ENCODE results near the gene CLNK.

CLNK gene

GRCh38 chr4:10584042-10584441 lies 100.5 kb downstream of the CLNK start:
- TF ChIP-seq SIN3A (IDR thresholded peaks at IDR 0.05; ENCODE audit: borderline replicate concordance, insufficient read depth, low read length) (no peak), TAF1 (IDR thresholded peaks at IDR 0.05; ENCODE audit: borderline replicate concordance, insufficient read depth, low read length) (no peak), REST (IDR thresholded peaks at IDR 0.05; ENCODE audit: insufficient read depth in 1 of 2, low read depth in 2 of 2, low read length in 2 of 2) (no peak), POLR2AphosphoS5 (IDR thresholded peaks at IDR 0.05; ENCODE audit: low read depth, low read length) (no peak), FOXP2 (optimal IDR thresholded peaks at IDR 0.05; ENCODE audit: borderline replicate concordance, extremely low read depth, extremely low read length, insufficient read depth) (no peak)

- TF ChIP-seq TAF1 (IDR thresholded peaks at IDR 0.05; ENCODE audit: borderline replicate concordance, insufficient read depth, low read length): no peak
These were observed 101.6 kb downstream of the CLNK start for GRCh38 chr4:10582951-10583350.

GRCh38 chr4:10582059-10582686 lies 102.4 kb downstream of the CLNK start:
- TF ChIP-seq FOXP2 (optimal IDR thresholded peaks at IDR 0.05; ENCODE audit: borderline replicate concordance, extremely low read depth, extremely low read length, insufficient read depth) (no peak), SIN3A (IDR thresholded peaks at IDR 0.05; ENCODE audit: borderline replicate concordance, insufficient read depth, low read length) (no peak), POLR2AphosphoS5 (IDR thresholded peaks at IDR 0.05; ENCODE audit: low read depth, low read length) (no peak), TAF1 (IDR thresholded peaks at IDR 0.05; ENCODE audit: borderline replicate concordance, insufficient read depth, low read length) (no peak), REST (IDR thresholded peaks at IDR 0.05; ENCODE audit: insufficient read depth in 1 of 2, low read depth in 2 of 2, low read length in 2 of 2) (no peak)

GRCh38 chr4:10581022-10581421 lies 103.5 kb downstream of the CLNK start:
- no peak for TF ChIP-seq FOXP2 (optimal IDR thresholded peaks at IDR 0.05; ENCODE audit: borderline replicate concordance, extremely low read depth, extremely low read length, insufficient read depth)
- no peak for TF ChIP-seq TAF1 (IDR thresholded peaks at IDR 0.05; ENCODE audit: borderline replicate concordance, insufficient read depth, low read length)
- TF ChIP-seq REST (IDR thresholded peaks at IDR 0.05; ENCODE audit: insufficient read depth in 1 of 2, low read depth in 2 of 2, low read length in 2 of 2): no peak
- no peak for TF ChIP-seq POLR2AphosphoS5 (IDR thresholded peaks at IDR 0.05; ENCODE audit: low read depth, low read length)
- no peak for TF ChIP-seq SIN3A (IDR thresholded peaks at IDR 0.05; ENCODE audit: borderline replicate concordance, insufficient read depth, low read length)

GRCh38 chr4:10579648-10580047 lies 104.9 kb downstream of the CLNK start:
- TF ChIP-seq FOXP2 (optimal IDR thresholded peaks at IDR 0.05; ENCODE audit: borderline replicate concordance, extremely low read depth, extremely low read length, insufficient read depth) (no peak), REST (IDR thresholded peaks at IDR 0.05; ENCODE audit: insufficient read depth in 1 of 2, low read depth in 2 of 2, low read length in 2 of 2) (no peak), TAF1 (IDR thresholded peaks at IDR 0.05; ENCODE audit: borderline replicate concordance, insufficient read depth, low read length) (no peak), SIN3A (IDR thresholded peaks at IDR 0.05; ENCODE audit: borderline replicate concordance, insufficient read depth, low read length) (no peak), POLR2AphosphoS5 (IDR thresholded peaks at IDR 0.05; ENCODE audit: low read depth, low read length) (no peak)

Data from PFSK-1 (cell line).